ENCODE data around the gene STXBP3. TPM values are rescaled to one million over a fixed set of nuclear protein-coding genes. Genes with fewer than 3 reads are reported as not detected.

Gene STXBP3
- total RNA-seq, 1 donor from 2014 or later = 48.2 TPM

DNA sequence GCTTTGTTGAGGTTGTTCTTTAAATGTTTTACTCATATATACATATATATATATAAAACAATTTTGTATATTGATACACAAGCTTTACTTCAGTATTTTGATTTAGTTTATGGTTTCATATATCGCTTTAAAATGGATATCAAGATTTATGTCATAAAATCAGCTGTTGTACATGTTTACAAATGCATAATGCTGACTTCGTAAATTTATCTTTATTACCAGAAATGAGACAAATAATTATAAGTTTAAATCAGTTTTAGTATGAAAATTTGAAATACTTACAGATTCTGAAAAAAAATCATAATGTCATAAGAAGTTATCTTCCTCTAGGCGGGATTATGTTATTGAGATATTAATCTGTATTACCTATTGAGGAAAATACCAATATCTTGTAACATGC, 6.9 kb downstream of the STXBP3 start:
- TF ChIP-seq, protein P1, sequence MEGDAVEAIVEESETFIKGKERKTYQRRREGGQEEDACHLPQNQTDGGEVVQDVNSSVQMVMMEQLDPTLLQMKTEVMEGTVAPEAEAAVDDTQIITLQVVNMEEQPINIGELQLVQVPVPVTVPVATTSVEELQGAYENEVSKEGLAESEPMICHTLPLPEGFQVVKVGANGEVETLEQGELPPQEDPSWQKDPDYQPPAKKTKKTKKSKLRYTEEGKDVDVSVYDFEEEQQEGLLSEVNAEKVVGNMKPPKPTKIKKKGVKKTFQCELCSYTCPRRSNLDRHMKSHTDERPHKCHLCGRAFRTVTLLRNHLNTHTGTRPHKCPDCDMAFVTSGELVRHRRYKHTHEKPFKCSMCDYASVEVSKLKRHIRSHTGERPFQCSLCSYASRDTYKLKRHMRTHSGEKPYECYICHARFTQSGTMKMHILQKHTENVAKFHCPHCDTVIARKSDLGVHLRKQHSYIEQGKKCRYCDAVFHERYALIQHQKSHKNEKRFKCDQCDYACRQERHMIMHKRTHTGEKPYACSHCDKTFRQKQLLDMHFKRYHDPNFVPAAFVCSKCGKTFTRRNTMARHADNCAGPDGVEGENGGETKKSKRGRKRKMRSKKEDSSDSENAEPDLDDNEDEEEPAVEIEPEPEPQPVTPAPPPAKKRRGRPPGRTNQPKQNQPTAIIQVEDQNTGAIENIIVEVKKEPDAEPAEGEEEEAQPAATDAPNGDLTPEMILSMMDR (IDR thresholded peaks at IDR 0.05; ENCODE audit: insufficient read depth, low read length, poor library complexity, severe bottlenecking) = no peak

GRCh38 chr1:108758796-108759195, 12.3 kb downstream of the STXBP3 start:
- Histone ChIP-seq H3K4me3 (ENCODE audit: low read depth, low read length) (no peak overlapping the region), H3K36me3 (ENCODE audit: control insufficient read depth, insufficient read depth, low read length) (no peaks in the 10 kb centered on the region), H3K27me3 (ENCODE audit: control insufficient read depth, insufficient read depth, low read length) (no peaks in the 10 kb centered on the region)
- TF ChIP-seq, protein P1 (IDR thresholded peaks at IDR 0.05; ENCODE audit: insufficient read depth, low read length, poor library complexity, severe bottlenecking) = no peak
- DNase-seq (ENCODE audit: low read depth) = no peak

More for the DNA sequence above, 6.9 kb downstream of the STXBP3 start:
- no peak for DNase-seq (ENCODE audit: low read depth)
- H3K4me3 ChIP-seq (ENCODE audit: low read depth, low read length) = no peak overlapping the region
- no peaks in the 10 kb centered on the region for H3K27me3 ChIP-seq (ENCODE audit: control insufficient read depth, insufficient read depth, low read length)
- no peaks in the 10 kb centered on the region for H3K36me3 ChIP-seq (ENCODE audit: control insufficient read depth, insufficient read depth, low read length)

DNA sequence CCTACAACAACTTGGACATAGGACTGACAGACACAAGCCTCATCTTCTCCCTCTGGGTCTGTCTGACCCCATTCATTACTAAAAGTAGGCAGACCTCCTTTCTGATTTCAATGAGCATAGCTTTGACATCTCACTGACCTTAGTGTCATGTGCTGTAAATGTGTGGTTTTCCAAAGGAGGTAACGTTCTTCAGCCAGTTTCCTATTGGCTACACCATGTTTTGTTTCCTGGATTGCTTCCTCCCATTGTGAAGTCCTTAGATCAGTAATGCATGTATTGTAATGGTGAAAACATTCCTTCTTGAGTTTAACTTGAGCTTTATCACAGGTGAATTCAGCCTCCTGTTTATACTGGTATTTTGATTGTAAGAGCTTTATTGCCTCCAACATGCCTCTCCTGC, 20.6 kb downstream of the STXBP3 start:
- TF ChIP-seq, protein P1 (IDR thresholded peaks at IDR 0.05; ENCODE audit: insufficient read depth, low read length, poor library complexity, severe bottlenecking) = no peak
- Histone ChIP-seq H3K36me3 (ENCODE audit: control insufficient read depth, insufficient read depth, low read length) (no peaks in the 10 kb centered on the region), H3K27me3 (ENCODE audit: control insufficient read depth, insufficient read depth, low read length) (no peaks in the 10 kb centered on the region), H3K4me3 (ENCODE audit: low read depth, low read length) (no peak overlapping the region)
- no peak for DNase-seq (ENCODE audit: low read depth)

GRCh38 chr1:108767708-108768107, 21.2 kb downstream of the STXBP3 start:
- H3K4me3 ChIP-seq (ENCODE audit: low read depth, low read length) = no peak overlapping the region
- TF ChIP-seq, protein P1 (IDR thresholded peaks at IDR 0.05; ENCODE audit: insufficient read depth, low read length, poor library complexity, severe bottlenecking) = no peak
- H3K27me3 ChIP-seq (ENCODE audit: control insufficient read depth, insufficient read depth, low read length) = no peaks in the 10 kb centered on the region
- DNase-seq (ENCODE audit: low read depth) = no peak
- no peaks in the 10 kb centered on the region for H3K36me3 ChIP-seq (ENCODE audit: control insufficient read depth, insufficient read depth, low read length)

- Histone ChIP-seq H3K27me3 (ENCODE audit: control insufficient read depth, insufficient read depth, low read length) (no peaks in the 10 kb centered on the region), H3K4me3 (ENCODE audit: low read depth, low read length) (no peak overlapping the region), H3K36me3 (ENCODE audit: control insufficient read depth, insufficient read depth, low read length) (peaks cover 3% of the 10 kb centered on the region)
- TF ChIP-seq, protein P1 (IDR thresholded peaks at IDR 0.05; ENCODE audit: insufficient read depth, low read length, poor library complexity, severe bottlenecking) = no peak
- DNase-seq (ENCODE audit: low read depth) = no peak
Observed at GRCh38 chr1:108777839-108778238, 31.4 kb downstream of the STXBP3 start.

GRCh38 chr1:108779455-108779854, 33.0 kb downstream of the STXBP3 start:
- DNase-seq (ENCODE audit: low read depth) = no peak
- TF ChIP-seq, protein P1 (IDR thresholded peaks at IDR 0.05; ENCODE audit: insufficient read depth, low read length, poor library complexity, severe bottlenecking) = no peak
- peaks cover 1% of the 10 kb centered on the region for H3K36me3 ChIP-seq (ENCODE audit: control insufficient read depth, insufficient read depth, low read length)

More at GRCh38 chr1:108779455-108779854, 33.0 kb downstream of the STXBP3 start:
- no peak overlapping the region for H3K4me3 ChIP-seq (ENCODE audit: low read depth, low read length)
- no peaks in the 10 kb centered on the region for H3K27me3 ChIP-seq (ENCODE audit: control insufficient read depth, insufficient read depth, low read length)

All from kidney epithelial cell (primary cell).